ENCODE data around the gene GATA5. TPM values are rescaled to one million over a fixed set of nuclear protein-coding genes. Genes with fewer than 3 reads are reported as not detected.

GATA5 gene
- polyA plus RNA-seq, 1 experiment: not detected

DNA sequence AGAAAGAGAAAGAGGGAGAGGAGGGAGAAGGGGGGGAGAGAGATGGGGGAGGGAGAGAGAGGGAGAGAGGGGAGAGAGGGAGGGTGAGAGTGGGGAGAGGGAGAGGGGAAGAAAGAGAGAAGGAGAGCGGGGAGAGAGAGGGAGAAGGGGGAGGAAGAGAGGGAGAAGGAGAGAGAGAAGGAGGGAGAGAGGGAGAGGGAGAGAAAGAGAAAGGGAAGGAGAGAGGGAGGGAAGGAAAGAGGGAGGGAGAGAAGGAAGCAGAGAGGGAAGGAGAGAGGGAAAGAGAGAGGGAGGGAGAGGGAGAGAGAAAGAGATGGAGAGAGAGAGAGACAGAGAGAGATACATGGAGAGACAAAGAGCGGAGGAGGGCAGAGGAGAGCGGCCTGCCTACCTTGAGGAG lies 23.8 kb downstream of the GATA5 start:
- ChIA-PET POLR2A (no interaction called here), CTCF (no interaction called here)
- H3K27ac ChIP-seq (ENCODE audit: low read depth, low read length): no peak overlapping the region
- H3K4me3 ChIP-seq (ENCODE audit: low read depth, low read length): no peak overlapping the region
- H3K27me3 ChIP-seq (ENCODE audit: control insufficient read depth, insufficient read depth, low read length): peaks cover 33% of the 10 kb centered on the region
- no peak for TF ChIP-seq CTCF (IDR thresholded peaks at IDR 0.05; ENCODE audit: low read depth, low read length)
- no peak for DNase-seq (ENCODE audit: low read depth, low spot score)
- no peaks in the 10 kb centered on the region; the same call in 1 of the 2 replicates for H3K9me3 ChIP-seq (ENCODE audit: control insufficient read depth, insufficient read depth, low read length)

GRCh38 chr20:62451156-62451767 lies 24.5 kb downstream of the GATA5 start:
- POLR2A ChIA-PET: no interaction called here
- Histone ChIP-seq H3K4me3 (ENCODE audit: low read depth, low read length) (no peak overlapping the region), H3K27ac (ENCODE audit: low read depth, low read length) (no peak overlapping the region), H3K27me3 (ENCODE audit: control insufficient read depth, insufficient read depth, low read length) (peaks cover 26% of the 10 kb centered on the region), H3K9me3 (ENCODE audit: control insufficient read depth, insufficient read depth, low read length) (no peaks in the 10 kb centered on the region; the same call in 1 of the 2 replicates)
- no peak for TF ChIP-seq CTCF (IDR thresholded peaks at IDR 0.05; ENCODE audit: low read depth, low read length)
- no peak for DNase-seq (ENCODE audit: low read depth, low spot score)
- CTCF ChIA-PET: no interaction called here

GRCh38 chr20:62449951-62450691 lies 25.7 kb downstream of the GATA5 start:
- no peak for TF ChIP-seq CTCF (IDR thresholded peaks at IDR 0.05; ENCODE audit: low read depth, low read length)
- ChIA-PET POLR2A (no interaction called here), CTCF (no interaction called here)
- Histone ChIP-seq H3K27ac (ENCODE audit: low read depth, low read length) (no peak overlapping the region), H3K4me3 (ENCODE audit: low read depth, low read length) (no peak overlapping the region), H3K9me3 (ENCODE audit: control insufficient read depth, insufficient read depth, low read length) (no peaks in the 10 kb centered on the region; the same call in 1 of the 2 replicates), H3K27me3 (ENCODE audit: control insufficient read depth, insufficient read depth, low read length) (peaks cover 15% of the 10 kb centered on the region)
- no peak for DNase-seq (ENCODE audit: low read depth, low spot score)

DNA sequence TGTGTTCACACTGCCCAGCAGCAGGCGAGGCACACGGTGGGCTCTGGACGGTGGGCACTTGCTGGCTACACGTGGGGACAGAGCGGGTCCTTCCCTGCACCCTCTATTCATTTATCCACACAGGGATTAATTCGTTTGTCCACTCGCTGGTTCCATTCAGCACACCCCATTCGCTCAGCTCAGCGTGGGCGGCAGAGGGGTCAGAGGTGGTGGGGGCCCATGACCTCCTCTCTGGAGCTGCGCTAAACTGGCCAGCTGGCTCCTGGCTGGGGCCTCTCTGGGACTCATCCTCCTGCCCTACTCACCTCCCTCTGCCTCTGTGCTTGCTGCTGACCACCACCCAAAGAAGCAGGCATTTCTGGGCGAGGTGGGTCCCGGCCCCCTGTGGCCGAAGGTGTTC lies 27.0 kb downstream of the GATA5 start:
- ChIA-PET CTCF (no interaction called here), POLR2A (no interaction called here)
- DNase-seq (ENCODE audit: low read depth, low spot score): no peak
- no peak overlapping the region for H3K4me3 ChIP-seq (ENCODE audit: low read depth, low read length)
- peaks cover 4% of the 10 kb centered on the region for H3K27me3 ChIP-seq (ENCODE audit: control insufficient read depth, insufficient read depth, low read length)
- no peak for TF ChIP-seq CTCF (IDR thresholded peaks at IDR 0.05; ENCODE audit: low read depth, low read length)
- H3K27ac ChIP-seq (ENCODE audit: low read depth, low read length): no peak overlapping the region
- H3K9me3 ChIP-seq (ENCODE audit: control insufficient read depth, insufficient read depth, low read length): no peaks in the 10 kb centered on the region; the same call in 1 of the 2 replicates

- no peaks in the 10 kb centered on the region; the same call in 1 of the 2 replicates for H3K9me3 ChIP-seq (ENCODE audit: control insufficient read depth, insufficient read depth, low read length)
- ChIA-PET CTCF (no interaction called here), POLR2A (no interaction called here)
- peaks cover 4% of the 10 kb centered on the region for H3K27me3 ChIP-seq (ENCODE audit: control insufficient read depth, insufficient read depth, low read length)
- no peak for DNase-seq (ENCODE audit: low read depth, low spot score)
- TF ChIP-seq CTCF (IDR thresholded peaks at IDR 0.05; ENCODE audit: low read depth, low read length): no peak
- H3K27ac ChIP-seq (ENCODE audit: low read depth, low read length): no peak overlapping the region
- H3K4me3 ChIP-seq (ENCODE audit: low read depth, low read length): no peak overlapping the region
These were observed 27.8 kb downstream of the GATA5 start for GRCh38 chr20:62448038-62448437.
